GM18505 (cell line): Measurements from ENCODE around the gene NEGR1.
"Not testable (repeated sequence)": the region's sequence is repeated elsewhere in the genome, so short reads cannot be mapped to it uniquely, and the experiment has no call there.

Source experiments
- ATAC-seq: cut with Tn5 transposase; IDR thresholded peaks from one replicate; pipeline ENCODE4 v1.9.1; 2021; ENCODE audit not compliant: unreplicated experiment
- POLR2A ChIP-seq: IDR thresholded peaks from 4 replicates; pipeline ENCODE4 v1.6.1; 2011; ENCODE audit warnings: borderline replicate concordance; ENCODE audit not compliant: insufficient read depth, insufficient read length; ENCODE audit errors: extremely low read depth

The NEGR1 gene

DNA sequence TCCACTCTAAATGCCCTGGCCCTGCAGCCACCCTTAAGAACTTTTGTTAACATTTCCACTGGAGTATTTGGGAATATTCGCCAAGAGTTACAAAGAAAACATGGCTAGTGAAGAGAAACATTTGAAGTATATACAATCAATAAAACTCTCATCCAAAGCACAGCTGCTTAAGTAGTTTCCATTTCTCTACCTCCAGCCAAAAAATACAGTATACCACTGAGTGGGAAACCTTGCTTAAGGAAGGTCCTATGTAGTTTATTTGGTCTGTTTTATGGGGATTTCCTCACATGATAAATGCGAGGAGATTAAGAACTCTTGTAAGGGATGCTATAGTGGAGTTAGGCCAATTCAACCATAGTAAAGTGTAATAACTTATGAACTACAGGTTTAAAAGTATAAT lies 382.5 kb downstream of the NEGR1 start:
- no peak for TF ChIP-seq POLR2A
- ATAC-seq, result no peak

GRCh38 chr1:71888166-71888565 lies 394.2 kb downstream of the NEGR1 start:
- not testable (repeated sequence) for ATAC-seq

GRCh38 chr1:71885171-71885570 lies 397.2 kb downstream of the NEGR1 start:
- ATAC-seq, result no peak
- TF ChIP-seq POLR2A, result no peak

GRCh38 chr1:71882637-71883036 lies 399.7 kb downstream of the NEGR1 start:
- no peak for TF ChIP-seq POLR2A
- no peak for ATAC-seq

- no peak for ATAC-seq
- TF ChIP-seq POLR2A, result no peak
These were observed 400.1 kb downstream of the NEGR1 start for GRCh38 chr1:71882226-71882625.

- ATAC-seq, result no peak
- no peak for TF ChIP-seq POLR2A
These were observed 400.7 kb downstream of the NEGR1 start for GRCh38 chr1:71881611-71882010.

- TF ChIP-seq POLR2A, result no peak
- ATAC-seq, result no peak
These were observed 413.0 kb downstream of the NEGR1 start for GRCh38 chr1:71869326-71869725.

DNA sequence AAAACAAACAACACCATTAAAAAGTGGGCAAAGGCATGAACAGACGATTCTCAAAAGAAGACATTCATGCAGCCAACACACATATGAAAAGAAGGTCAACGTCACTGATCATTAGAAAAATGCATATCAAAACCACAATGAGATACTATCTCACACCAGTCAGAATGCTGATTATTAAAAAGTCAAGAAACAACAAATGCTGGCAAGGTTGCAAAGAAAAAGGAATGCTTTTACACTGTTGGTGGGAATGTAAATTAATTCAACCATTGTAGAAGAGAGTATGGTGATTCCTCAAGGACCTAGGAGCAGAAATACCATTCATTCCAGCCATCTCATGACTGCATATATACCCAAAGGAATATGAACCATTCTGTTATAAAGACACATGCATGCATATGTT lies 419.6 kb downstream of the NEGR1 start:
- no peak for ATAC-seq
- TF ChIP-seq POLR2A, result no peak

- TF ChIP-seq POLR2A, result no peak
These were observed 421.3 kb downstream of the NEGR1 start for GRCh38 chr1:71861022-71861421.

GRCh38 chr1:71859806-71860205 lies 422.5 kb downstream of the NEGR1 start:
- TF ChIP-seq POLR2A, result no peak
- ATAC-seq, result no peak

More at GRCh38 chr1:71861022-71861421, 421.3 kb downstream of the NEGR1 start:
- no peak for ATAC-seq

DNA sequence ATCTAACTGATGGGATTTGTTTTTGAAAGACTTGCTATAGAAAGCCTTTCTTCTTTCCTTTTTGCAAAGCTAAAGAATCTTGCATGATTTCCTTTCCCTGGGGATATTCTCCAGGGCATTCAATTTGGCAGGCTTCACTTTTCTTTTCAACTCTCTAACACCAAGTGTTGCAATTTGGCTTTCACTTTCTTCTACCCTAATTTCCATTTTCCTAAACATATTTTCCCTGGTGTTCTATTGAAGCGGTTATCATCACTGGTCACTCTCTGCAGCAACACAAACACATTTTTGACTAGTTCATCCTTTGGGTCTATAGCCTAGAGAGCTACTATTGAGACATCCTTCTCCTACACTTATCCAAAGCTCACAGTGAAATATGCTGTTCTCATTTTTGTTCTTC lies 424.5 kb downstream of the NEGR1 start:
- no peak for TF ChIP-seq POLR2A
- ATAC-seq, result no peak

- no peak for TF ChIP-seq POLR2A
- ATAC-seq, result no peak
These were observed 429.0 kb downstream of the NEGR1 start for GRCh38 chr1:71853360-71853759.

DNA sequence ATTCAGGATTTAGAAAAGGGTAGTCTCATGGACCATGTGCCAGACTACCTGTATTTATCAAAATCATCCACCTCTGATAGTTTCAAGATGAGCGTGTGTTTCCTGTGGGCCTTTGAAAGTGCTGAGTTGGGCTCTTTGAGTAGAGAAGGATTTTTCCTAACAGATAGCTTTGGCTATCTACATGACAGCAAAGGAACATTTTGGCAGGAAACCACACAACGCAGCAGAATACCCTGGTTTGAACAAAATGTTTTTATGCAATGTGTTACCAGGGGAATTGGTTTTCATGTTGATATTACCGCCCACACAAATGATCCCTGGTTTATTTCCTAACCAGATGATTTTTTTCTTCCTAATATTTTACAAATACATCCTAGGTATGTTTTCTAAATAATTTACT lies 431.4 kb downstream of the NEGR1 start:
- TF ChIP-seq POLR2A, result no peak
- ATAC-seq, result no peak

DNA sequence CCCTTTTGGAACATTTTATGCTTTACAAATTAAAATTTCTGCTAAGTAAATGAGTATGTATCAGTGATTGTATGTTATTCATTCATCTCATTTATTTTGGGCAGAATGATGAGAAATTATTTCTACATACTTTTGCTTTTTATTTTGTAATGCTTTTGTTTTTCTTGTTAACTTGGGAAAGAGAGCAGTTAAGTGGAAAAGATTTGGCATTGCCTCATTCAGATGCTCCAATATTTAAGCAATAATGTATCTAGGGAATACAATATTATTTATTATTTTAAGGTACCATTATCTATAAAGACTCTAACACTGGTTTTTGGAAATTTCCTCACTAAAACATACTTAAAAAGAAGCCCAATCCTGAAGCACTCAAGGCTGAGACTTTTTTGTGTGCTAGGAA lies 431.8 kb downstream of the NEGR1 start:
- ATAC-seq, result no peak
- TF ChIP-seq POLR2A, result no peak

- ATAC-seq, result no peak
- no peak for TF ChIP-seq POLR2A
These were observed 439.3 kb downstream of the NEGR1 start for GRCh38 chr1:71843012-71843411.
